ENCODE results near the gene MYO5B.

Gene MYO5B

DNA sequence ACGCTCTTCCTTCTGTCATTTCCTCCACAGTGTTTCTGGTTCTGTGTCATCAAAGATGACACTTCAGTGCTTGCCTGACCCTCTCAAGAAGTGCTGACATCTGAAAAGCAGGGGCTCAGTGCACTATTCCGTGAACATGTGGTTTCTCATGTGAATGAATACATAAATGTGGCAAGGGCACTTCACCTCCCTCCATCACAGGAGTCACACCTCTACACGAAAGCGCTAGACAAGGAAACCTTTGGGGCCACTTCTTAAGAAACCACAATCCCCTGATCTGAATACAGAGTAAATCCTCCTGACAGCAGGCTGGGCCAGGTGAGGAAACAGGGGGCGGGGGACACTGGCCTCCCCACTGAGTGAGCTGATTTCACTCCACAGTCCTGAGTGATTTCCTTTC lies 235.8 kb downstream of the MYO5B start:
- no peak for DNase-seq

DNA sequence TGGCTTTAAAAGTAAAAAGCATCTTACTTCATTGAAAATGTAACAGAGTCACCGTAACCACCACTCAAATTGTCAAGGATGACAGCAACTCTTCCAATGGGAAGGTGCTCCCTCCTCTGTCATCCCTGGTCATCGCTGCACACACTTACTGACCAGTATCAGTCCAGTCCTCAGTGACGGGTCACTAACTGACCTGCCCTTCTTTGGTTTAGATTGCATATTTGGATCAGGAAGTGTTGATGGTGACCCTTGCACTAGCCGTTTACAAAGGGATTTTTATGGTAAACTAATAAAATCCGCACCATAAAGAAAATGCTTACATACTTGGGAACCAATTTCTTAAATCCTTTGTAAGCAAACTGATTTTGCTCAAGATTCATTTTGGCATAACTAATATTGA lies 239.7 kb downstream of the MYO5B start:
- DNase-seq: no peak

DNA sequence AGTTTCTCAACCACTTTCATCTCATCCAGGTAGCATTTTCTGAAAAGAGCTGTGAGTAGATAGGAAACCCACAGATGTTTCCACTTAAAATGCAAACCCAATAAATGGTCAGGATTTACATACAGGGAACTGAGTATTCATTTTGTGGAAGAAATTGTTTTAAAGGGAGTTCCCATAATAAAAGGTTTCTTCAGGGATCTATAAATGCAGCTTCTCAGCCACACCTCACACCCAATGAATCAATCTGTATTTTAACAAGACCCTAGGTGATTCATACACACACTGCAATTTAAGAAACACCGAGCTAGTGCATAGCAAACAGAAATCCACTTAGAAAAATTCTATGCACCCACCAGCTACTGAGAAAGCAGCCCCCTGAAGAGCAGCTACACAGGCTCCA lies 241.6 kb downstream of the MYO5B start:
- DNase-seq: no peak

DNA sequence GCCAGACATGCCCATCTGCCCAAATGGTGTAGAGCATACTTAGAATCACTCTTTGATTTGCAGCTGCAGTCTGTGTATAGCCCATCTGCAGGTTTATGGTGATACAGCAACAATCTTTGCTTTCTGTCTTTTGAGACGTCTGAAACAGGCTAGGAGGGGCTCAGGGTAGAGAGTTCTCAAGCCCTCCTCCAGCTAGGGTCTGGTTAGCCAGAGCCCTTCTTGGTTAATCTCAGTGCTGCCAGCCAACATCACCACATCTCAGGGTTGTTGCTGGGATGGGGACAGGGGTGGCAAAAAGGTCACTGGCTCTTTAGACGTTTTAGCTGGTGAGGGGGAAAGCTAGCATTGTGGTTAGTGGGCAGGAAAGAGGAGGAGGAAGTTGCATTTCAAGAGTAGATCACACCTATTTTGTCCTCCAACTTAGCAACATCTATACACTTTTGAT lies 245.0 kb downstream of the MYO5B start:
- no peak for DNase-seq

DNA sequence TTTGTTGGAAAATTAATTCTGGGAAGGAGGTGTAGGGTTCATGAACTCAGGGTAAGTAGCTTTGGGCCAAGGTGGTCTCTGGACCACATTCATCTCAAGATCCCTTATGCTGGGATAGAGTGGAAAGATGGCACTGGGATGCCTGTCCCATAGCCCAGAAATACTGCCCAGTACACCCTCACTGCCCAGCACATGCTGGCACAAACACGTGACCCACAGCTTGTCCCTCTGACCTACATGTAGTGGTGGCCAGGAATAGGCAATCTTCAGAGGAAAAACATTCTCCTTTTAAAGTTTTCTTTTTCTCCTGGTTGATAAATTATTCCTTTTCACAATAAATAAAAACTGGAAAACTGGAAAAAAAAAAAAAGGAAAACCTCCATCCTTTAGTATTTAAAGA lies 246.0 kb downstream of the MYO5B start:
- no peak for DNase-seq

DNA sequence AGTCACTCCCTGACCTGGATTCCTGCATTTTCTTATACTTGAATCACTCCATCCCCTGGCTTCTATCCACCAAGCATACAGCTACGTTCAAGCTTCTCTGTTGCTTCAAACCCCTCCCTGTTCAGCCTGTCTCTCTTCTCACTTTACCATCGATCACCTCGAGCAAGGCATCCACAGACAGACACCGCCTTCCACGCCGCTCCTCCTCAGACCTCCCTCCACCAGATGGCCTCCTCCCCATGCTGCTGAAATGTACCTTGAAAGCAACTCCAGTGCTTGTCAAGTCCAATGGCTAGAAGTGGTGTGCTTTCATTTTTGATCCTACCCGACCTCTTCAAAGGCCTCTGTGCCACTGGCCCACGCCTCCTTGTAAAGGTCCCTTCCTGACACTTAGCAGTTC lies 250.3 kb downstream of the MYO5B start:
- no peak for DNase-seq

DNA sequence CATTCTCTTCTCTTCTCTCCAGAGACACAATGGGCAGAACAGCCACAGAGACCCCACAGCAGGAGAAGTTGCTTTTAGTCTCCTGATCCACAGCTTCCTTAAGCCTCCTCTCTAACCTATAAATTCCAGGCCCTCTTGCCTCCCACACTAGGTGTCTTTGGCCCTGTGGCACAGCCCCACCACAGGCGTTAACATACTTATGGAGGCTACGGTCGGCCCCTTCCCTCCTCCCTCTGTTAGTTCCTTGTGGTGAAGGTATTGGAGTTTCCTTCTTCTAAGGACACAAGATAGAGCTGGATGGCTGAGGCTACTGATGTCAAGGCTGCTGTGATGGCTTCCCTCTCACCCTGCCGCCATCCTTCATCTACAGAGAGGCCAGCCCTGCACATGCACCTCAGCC lies 258.1 kb downstream of the MYO5B start:
- no peak for DNase-seq

DNA sequence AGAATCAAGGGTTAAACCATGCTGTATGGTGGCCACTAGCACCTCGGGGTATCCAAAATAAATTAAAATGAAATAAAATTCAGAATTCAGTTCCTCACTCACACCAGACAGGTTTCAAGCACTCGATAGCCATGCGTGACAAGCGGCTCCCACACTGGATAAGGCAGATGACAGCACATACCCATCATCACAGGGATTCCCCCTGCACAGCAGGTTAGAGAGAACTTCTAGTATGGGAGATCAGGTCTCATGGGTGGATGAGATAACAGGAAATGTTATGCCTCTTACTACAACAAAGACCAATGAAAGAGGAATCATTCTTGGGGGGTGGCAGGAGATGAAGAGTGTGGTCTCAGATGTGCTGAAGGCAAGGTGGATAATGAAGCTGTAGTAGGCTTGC lies 259.7 kb downstream of the MYO5B start:
- DNase-seq: no peak

DNA sequence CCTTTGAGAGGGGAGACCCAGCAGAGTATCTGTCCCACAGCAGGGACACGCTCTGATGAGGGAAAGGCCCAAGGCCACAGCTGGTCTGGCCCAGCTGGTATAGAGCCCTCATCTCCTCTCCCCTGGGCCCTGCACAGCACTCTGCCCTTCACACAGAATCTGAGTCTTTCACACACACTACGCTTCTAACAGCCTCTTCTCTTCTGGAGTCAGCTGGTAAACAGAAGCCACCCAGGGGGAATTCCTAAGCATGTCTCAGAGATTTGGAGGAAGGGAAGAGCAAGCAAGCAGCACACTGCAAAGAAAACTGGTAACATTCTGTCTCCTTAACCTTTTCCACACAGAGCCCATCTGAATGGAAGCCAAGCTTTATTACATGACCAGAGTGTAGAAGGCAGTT lies 260.5 kb downstream of the MYO5B start:
- DNase-seq: no peak

DNA sequence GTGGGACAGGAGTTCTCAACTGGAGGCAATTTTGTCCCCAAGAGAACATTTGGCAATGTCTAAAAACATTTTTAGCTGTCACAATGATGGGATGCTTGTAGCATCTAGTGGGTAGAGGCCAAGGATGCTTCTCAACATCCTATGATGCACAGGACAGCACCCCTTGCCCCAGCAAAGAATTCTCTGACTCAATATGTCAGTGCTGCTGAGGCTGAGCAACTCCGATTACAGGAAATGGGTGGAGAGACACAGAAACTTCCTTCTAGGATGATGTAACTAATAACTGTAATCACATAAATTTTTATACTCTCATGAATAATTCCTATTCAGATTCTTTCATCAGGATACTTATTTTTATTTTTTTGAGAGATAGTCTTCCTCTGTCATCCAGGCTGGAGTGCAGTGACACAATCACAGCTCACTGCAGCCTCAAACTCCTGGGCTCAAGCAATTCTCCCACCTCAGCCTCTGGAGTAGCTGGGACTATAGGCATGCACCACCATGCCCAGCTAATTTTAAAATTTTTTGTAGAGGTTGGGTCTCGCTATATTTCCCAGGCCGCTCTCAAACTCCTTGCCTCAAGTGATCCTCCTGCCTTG lies 261.3 kb downstream of the MYO5B start:
- DNase-seq: no peak

DNA sequence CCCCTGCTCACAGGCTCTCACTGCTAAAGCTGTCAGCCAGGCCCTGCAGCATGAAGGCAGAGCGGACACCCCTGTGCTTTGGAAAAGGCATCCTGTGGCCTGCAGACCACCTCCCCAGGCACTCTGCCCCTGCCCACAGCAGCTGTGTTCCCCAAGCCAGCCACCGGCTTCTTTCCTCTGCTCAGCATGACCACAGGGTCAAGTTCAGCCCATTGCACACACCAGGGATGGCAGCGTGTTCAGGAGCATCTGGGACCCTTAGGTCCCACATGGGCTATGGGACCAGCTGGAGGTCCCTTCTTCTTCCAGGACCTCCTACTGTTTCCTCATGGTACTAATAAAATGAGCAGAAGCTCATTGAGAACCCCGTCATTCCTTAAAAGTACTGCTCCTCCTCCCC lies 263.2 kb downstream of the MYO5B start:
- no peak for DNase-seq

DNA sequence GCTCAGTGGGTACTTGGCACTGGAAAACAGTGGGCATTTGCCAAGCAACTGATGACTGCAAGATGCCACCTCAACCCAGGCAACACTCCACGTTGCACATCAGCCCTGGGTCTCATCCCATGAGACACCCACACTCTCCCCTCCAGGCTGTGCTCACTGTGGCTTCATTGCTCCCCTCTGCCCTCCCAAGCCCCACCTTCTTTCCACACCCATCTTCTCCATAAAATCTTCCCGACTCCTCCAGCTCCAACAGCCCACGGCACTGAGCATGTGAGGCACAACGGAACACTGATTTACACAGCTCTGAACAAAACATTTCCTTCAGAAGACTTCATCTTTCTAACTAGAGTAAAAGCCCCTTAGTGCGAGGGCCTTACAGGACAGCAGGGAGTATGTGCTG lies 263.8 kb downstream of the MYO5B start:
- no peak for DNase-seq

DNA sequence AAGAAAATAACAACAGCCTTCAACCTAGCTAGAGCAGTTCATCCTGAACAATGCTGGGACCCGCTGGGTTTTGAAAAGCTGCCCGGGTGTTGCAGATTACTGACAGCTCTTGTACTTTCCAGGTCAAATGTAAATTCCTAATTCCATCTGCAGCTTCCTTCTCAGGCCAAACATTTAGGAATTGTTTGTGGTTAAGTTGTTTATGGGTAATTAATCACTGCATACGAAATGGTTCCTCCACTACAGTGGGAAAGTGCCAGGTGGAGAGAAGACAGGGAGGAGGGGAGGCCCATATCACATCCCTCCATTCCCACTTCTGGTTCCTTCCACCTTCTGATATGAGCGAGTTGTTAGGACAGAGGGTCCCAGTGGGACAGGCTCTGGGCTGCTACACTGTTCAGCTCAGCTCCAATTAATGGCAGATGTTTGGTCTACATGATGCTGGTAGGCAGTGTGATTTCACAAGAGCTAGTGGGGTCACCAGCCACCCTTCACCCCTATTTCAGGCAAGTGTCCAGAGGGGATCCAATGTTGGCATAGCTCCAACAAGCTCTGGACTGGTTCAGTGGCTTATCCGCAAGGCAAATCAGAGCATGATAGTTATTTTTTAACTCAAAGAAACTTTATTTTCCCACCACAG lies 268.7 kb downstream of the MYO5B start:
- DNase-seq: no peak

DNA sequence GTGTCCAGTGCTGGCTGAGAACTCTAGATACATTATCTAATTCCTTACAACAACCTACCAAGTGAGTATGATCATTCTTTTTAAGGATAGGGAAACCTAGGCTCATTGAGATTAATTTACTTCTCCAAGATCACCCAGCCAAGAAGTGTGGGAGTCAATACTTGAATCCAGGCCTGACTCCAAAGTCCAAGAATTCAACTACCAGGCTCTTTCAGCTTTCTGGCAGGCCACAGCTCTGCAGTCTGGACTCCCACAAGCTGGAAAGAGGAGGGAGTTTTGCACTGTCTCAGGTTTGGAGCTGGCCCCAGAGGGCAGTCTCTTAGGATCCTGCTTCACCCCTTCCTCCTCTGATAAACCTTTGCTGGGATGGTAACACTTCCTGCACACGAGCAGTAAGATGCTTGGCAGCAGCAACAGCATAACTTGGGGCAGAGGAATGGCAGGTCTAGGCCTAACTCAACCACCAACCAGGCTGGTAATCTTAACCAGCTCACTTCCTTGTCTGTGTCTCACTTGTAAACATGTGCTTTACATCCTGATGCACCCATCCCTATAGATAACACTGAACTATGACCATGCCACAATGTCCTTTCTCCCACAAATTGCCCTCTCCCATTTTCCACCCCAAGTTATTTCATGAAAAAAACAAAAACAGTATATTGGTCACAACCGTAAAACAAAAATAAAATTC lies 270.5 kb downstream of the MYO5B start:
- no peak for DNase-seq

DNA sequence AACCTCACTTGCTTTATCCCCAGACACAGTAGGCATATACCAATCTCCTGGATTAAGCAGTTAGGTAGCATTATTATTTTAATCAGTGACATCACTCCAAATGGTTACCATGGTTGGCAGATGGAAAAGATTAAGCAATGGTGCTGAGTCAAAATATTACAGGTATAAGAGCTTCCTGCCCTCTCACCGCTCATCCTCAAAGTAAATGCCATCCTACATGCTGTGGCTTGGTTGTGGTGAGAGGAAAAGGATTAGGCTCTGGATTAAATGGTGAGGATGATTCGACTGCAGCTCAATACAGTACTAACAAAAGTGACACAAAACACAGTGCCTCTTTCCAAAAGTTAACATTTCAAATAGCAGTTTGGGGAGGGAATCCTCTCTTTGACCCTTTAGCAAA lies 272.7 kb downstream of the MYO5B start:
- DNase-seq: no peak

DNA sequence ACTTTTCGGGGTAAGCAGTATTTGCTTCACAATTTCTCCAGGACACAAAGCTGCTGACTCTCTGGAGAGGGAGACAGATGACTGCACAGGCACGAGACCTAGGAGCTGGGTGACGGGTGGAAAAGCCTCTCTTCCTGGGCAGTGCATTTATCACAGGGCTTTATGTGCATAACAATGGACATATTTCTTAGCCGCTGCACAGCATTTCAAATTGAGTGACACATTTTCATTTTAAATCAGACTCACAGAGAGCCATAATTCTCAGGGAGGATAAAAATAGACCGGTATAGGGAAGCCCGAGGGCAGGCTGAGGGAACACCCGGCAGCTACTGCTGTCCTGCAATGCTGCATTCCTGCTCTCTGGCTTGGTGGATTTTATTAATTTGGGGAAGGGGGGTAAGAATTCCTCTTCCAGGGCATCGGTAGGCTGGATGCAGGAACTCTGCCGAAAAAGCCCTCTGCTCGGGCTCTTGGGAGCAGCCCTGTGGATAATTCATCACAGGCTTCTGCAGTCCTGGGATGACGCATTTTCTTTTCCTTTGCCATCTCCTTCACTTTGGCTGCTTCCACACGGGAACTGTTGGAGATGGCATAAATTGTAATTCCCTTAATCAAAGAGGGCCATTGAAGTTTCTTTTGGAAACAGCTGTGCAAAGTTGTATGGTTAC lies 273.5 kb downstream of the MYO5B start:
- no peak for DNase-seq

DNA sequence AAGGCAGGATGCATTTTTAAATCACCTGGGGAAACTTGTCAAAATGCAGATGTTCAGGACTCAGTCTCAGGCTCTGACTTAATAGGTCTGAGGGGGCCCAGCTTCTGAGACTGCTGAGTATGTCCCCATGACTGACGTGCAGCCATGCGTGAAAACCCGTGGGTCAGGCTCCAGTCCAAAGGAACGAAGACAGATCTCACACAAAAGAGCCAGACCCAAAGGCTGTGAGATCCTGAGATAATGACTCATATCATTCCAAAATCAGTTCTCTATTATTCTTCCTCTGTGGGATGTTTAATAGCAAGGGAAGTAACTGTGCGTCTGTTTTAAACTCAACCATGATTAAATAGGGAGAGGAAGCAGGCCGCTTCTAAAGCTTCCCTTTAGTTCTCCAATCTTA lies 274.2 kb downstream of the MYO5B start:
- DNase-seq: no peak

DNA sequence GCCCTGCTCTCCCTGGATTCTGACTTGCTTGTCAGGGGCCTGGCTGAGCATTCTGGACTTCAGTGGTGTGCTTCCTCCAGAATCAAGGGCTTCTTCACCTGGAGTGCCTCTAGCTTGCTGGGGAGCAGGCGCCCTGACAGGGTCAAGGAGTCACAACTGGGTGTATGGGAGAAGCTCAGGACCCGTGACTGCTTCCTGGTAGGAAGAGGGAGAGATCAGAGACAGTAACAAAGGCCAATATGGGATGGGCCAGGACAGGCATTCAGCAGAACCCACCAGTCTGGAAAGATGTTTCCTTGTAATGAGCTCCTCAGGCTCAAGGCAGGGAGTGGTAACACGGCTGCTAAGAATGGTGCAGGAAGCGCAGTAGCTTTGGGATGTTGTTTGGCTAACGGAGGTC lies 277.2 kb downstream of the MYO5B start:
- no peak for DNase-seq

DNA sequence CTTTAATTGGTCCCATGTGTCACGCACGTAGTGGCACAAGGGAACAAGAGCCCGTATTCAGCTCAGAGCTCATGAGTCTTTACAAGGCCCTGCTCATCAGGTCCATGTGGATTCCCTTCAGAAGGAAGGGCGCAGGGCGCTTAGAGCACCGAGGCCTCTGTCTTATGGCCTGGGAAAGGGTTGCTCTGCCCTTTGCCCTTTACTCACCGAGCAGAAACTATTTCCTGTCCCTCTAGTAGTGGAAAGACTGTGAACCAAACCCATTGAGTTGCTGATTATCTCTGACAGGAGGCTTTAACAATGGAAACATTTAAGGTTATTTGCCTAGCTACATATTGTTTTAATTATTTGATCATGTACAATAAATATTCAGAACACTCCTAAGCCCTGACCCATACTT lies 279.6 kb downstream of the MYO5B start:
- no peak for DNase-seq

DNA sequence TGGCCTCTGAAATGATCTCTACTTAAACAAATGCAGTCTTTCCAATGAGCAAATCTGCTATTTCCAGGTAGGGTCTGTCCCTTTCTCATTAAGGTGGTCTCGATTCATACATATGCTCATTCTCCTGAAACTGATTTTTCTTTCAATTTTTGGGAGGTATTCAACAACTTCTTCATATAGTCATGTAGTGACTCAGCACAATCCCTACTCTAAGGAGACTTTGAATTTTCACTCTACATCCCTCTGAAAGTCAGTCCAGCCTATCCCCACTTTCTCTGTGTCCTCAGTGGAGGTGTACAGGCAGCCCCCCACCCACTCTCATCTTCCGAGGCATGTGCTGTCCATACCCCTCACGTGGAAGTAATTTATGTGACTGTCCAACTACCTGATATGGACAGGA lies 281.7 kb downstream of the MYO5B start:
- DNase-seq: no peak

DNA sequence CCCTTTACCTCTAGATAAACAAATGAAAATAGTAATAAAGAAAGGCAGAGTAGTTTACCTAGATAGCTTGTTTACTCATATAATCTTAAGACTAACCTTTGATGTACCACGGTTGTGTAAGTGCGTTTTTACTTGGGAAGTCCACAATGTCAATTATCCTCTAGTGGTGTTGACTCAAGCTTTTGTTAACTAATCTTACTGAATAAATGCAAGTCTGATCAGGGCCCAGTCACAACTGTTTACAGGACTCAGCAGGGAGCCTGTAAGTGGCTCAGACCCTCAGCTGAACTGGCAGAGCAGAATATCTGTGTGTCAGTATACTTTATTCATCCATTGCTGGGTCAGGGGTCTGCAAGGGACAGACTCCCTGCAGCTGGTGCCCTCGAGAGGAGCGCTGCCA lies 283.5 kb downstream of the MYO5B start:
- DNase-seq: no peak

DNA sequence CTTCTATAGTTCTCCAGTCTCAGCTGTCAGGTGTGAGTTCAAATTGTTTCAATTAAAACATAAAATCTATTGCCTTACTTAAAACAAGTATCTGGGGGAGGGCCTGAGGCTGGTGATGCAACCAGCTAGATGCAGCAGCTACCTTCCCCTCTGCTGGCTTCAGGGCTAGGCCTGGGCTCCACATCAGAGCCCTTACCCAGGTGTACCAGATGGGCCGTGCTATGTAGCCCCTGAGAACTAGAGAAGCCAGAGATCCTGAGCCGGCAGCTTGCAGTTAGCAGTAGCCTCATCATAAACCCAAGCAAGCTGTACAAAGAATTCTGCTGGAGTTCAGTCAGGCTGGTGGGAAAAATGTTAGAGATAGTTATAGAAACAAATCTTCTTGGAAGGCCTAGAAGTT lies 284.0 kb downstream of the MYO5B start:
- DNase-seq: no peak

DNA sequence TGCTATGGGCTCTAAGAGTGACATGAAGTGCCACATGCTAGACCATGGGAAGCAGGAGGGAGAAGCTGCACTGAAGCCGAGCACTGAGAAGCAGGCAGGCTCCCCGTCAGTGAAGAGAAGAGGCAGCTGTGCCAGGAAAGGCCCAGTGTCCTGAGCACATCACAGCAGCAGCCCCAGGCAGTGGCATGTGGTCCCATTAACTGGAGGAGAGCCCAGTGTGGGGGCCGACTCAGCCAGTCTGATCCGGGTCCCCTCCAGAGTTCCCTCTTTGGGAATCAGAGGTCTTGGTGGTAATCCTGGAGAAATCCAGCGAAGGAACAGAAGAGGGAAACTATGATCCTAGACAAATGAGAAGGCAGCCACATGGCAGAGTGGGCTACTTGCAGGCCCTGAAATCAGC lies 284.9 kb downstream of the MYO5B start:
- no peak for DNase-seq

DNA sequence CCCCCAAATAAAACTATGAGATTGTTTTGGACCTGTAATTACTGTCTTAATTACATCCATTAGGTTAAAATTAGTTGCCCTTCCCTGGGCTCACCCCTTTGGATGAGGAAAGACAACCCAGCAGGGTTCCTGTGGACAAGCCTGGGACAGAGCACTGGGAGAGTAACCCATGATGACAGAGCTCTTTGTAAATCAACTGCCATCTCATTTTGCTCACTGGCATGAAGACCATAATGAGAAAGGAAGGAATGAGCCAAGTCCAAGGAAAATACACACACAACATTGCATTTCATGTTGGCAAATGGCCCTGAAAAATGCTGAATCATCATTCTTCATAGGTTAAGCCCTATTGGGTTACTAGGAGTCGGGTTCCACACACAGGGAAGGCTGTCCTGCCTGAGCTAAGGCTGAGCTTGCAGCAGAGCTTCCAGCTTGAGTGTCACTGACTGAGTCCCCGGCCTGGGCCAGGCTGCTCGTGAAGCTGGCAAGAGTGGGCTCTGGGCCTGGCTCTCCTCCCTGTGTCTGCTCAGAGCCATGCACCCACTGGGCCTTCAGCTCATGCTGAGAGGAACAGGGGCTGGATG lies 287.5 kb downstream of the MYO5B start:
- no peak for DNase-seq
